ENCODE data around the gene KCNH1. TPM values are rescaled to one million over a fixed set of nuclear protein-coding genes. Genes with fewer than 3 reads are reported as not detected.

Gene KCNH1
- total and polyA plus RNA-seq, 9 of the 15 experiments (the other 6 are each of a cell fraction or from before 2014, with no cell fraction given) = not detected

- TF ChIP-seq, protein P1, sequence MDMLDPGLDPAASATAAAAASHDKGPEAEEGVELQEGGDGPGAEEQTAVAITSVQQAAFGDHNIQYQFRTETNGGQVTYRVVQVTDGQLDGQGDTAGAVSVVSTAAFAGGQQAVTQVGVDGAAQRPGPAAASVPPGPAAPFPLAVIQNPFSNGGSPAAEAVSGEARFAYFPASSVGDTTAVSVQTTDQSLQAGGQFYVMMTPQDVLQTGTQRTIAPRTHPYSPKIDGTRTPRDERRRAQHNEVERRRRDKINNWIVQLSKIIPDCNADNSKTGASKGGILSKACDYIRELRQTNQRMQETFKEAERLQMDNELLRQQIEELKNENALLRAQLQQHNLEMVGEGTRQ (CRISPR knock-in tag; IDR thresholded peaks at IDR 0.05) = no peak
- TF ChIP-seq ARNT (IDR thresholded peaks at IDR 0.05) = no peak
Observed at GRCh38 chr1:210692796-210693195, 441.2 kb downstream of the KCNH1 start (continued).

GRCh38 chr1:210691039-210691610 lies 442.8 kb downstream of the KCNH1 start:
- no peak for FAIRE-seq
- intact Hi-C loops (cut with micrococcal nuclease) (no loop called here), in situ Hi-C loops (cut with MboI) (no loop called here)
- no peaks in the 10 kb centered on the region for H3K79me2 ChIP-seq (ENCODE audit: control insufficient read depth, insufficient read depth, low read length)
- H3K4me3 ChIP-seq = no peak overlapping the region
- H3K36me3 ChIP-seq (ENCODE audit: control insufficient read depth, insufficient read depth, low read length) = no peaks in the 10 kb centered on the region
- no peaks in the 10 kb centered on the region for H3K9me1 ChIP-seq (ENCODE audit: control insufficient read depth, insufficient read depth, low read length)
- no peak overlapping the region for H3K9ac ChIP-seq (ENCODE audit: insufficient read depth in 1 of 2, low read depth in 2 of 2, low read length in 2 of 2)
- no TSS peak for BruUV-seq (replicated peaks)
- ChIA-PET CTCF (ENCODE audit: low intra/inter-chr PET ratio) (no interaction called here), POLR2A (no interaction called here)
- ATAC-seq = no peak
- no peaks in the 10 kb centered on the region for H3K9me3 ChIP-seq (replicated peaks; ENCODE audit: control insufficient read depth, insufficient read depth, low read depth, low read length)
- DNase-seq (ENCODE audit: extremely low read depth in 1 of 4, low spot score in 3 of 4) = no peak
- H3K4me2 ChIP-seq (ENCODE audit: insufficient read depth, low read length) = no peak overlapping the region
- H3K4me1 ChIP-seq (replicated peaks in 1 of 2; ENCODE audit: control insufficient read depth in 2 of 2, insufficient read depth in 2 of 2, low read length in 2 of 2) = no peaks in the 10 kb centered on the region
- H3K27ac ChIP-seq (ENCODE audit: extremely low read depth, low read depth, low read length) = no peak overlapping the region
- H3K27me3 ChIP-seq (ENCODE audit: control insufficient read depth in 2 of 2, insufficient read depth in 2 of 2, low read length in 2 of 2) = no peaks in the 10 kb centered on the region
- no peak overlapping the region for H2AFZ ChIP-seq (ENCODE audit: low read depth, low read length)
- H4K20me1 ChIP-seq (replicated peaks; ENCODE audit: control insufficient read depth, insufficient read depth, low read length) = 0 out of 2 replicates have a peak, but pooled peaks cover 6% of the 10 kb centered on the region
- 0% methylated on average over 6 of the region's 6 CpGs for WGBS (ENCODE audit: insufficient coverage, low coverage, missing lambda C conversion rate)
- TF ChIP-seq GTF3C2 (IDR thresholded peaks at IDR 0.05; ENCODE audit: borderline replicate concordance, extremely low read depth, insufficient read length) (no peak), FOXJ2 (tag; IDR thresholded peaks at IDR 0.05) (no peak), TRIM28 (IDR thresholded peaks at IDR 0.05) (no peak), ZBED1 (IDR thresholded peaks at IDR 0.05) (no peak), POLR2AphosphoS5 (IDR thresholded peaks at IDR 0.05; ENCODE audit: control insufficient read depth, insufficient read depth, low read depth, low read length) (no peak), FOXM1 (IDR thresholded peaks at IDR 0.05; ENCODE audit: low read depth) (no peak), FOXM1 (CRISPR knock-in tag; IDR thresholded peaks at IDR 0.05; ENCODE audit: low read depth) (no peak), ZNF785 (CRISPR knock-in tag; IDR thresholded peaks at IDR 0.05) (no peak), RBM14 (IDR thresholded peaks at IDR 0.05; ENCODE audit: borderline replicate concordance, insufficient read depth, low read depth, low read length) (no peak), ZNF212 (CRISPR knock-in tag; IDR thresholded peaks at IDR 0.05) (no peak), SNRNP70 (optimal IDR thresholded peaks at IDR 0.05; ENCODE audit: low read depth, low read length) (no peak), GTF2F1 (IDR thresholded peaks at IDR 0.05; ENCODE audit: low read depth, low read length) (no peak), NELFE (IDR thresholded peaks at IDR 0.05; ENCODE audit: insufficient read depth, insufficient read length) (no peak), ZKSCAN3 (CRISPR knock-in tag; IDR thresholded peaks at IDR 0.05) (no peak), ZFPM2 (CRISPR knock-in tag; IDR thresholded peaks at IDR 0.05) (no peak)
- TF ChIP-seq, protein P2, sequence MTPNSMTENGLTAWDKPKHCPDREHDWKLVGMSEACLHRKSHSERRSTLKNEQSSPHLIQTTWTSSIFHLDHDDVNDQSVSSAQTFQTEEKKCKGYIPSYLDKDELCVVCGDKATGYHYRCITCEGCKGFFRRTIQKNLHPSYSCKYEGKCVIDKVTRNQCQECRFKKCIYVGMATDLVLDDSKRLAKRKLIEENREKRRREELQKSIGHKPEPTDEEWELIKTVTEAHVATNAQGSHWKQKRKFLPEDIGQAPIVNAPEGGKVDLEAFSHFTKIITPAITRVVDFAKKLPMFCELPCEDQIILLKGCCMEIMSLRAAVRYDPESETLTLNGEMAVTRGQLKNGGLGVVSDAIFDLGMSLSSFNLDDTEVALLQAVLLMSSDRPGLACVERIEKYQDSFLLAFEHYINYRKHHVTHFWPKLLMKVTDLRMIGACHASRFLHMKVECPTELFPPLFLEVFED (CRISPR knock-in tag; conservative IDR thresholded peaks at IDR 0.05) = no peak
